PC-3 (cell line): Measurements from ENCODE around the gene KCTD1. TPM values are rescaled to one million over a fixed set of nuclear protein-coding genes. Genes with fewer than 3 reads are reported as not detected.

ENCODE experiments used
- ATAC-seq: fragments of 200-7000 bp; cut with Tn5 transposase; 2 replicates; pipeline ENCODE4 v1.9.1; 2020; ENCODE audit warnings: mild to moderate bottlenecking, moderate library complexity
- BruUV-seq: library from RNA; stranded (reverse); fragments of 400-500 nt; replicated peaks from 2 replicates; lab custom pipeline; 2021; lab: Mats Ljungman, UMichigan
- CTCF ChIA-PET: fragments of 300-600 bp; sonication (Branson Sonifier 250); formaldehyde crosslinking; loops from one replicate; lab custom pipeline; 2022; ENCODE audit warnings: antibody characterized with exemption; lab: Charles Lee
- POLR2A ChIA-PET: fragments of 300-600 bp; sonication (Branson Sonifier 250); formaldehyde crosslinking; loops from one replicate; lab custom pipeline; 2022; ENCODE audit warnings: antibody characterized with exemption; ENCODE audit not compliant: unreplicated experiment; lab: Charles Lee
- DNase-seq: peaks from one replicate; pipeline ENCODE4 v3.0.0-alpha.2; 2015
- H2AFZ ChIP-seq: fragments of 300-600 bp; sonication (generic); 2 replicates; pipeline ENCODE4 v1.6.0; 2016; ENCODE audit warnings: antibody characterized with exemption, low read length
- H3F3A ChIP-seq: fragments of 300-600 bp; sonication (generic); one replicate; pipeline ENCODE4 v1.6.0; 2017; ENCODE audit warnings: antibody characterized with exemption, low read length, control low read depth, mild to moderate bottlenecking; ENCODE audit not compliant: unreplicated experiment
- H3K27ac ChIP-seq: fragments of 300-600 bp; sonication (generic); 2 replicates; pipeline ENCODE4 v1.5.1; 2016; ENCODE audit warnings: mild to moderate bottlenecking, low read length
- H3K27me3 ChIP-seq: fragments of 300-600 bp; sonication (generic); 2 replicates; pipeline ENCODE4 v1.6.1; 2016; ENCODE audit warnings: low read length, mixed read lengths
- H3K36me3 ChIP-seq: fragments of 300-600 bp; sonication (generic); 2 replicates; pipeline ENCODE4 v1.6.1; 2016; ENCODE audit warnings: low read depth, mixed run types, low read length, mixed read lengths
- H3K4me1 ChIP-seq: fragments of 300-600 bp; sonication (generic); 2 replicates; pipeline ENCODE4 v1.5.1; 2016; ENCODE audit warnings: low read length; ENCODE audit not compliant: insufficient read depth
- H3K4me2 ChIP-seq: fragments of 300-600 bp; sonication (generic); 2 replicates; pipeline ENCODE4 v1.6.0; 2016; ENCODE audit warnings: low read length
- H3K4me3 ChIP-seq: fragments of 300-600 bp; sonication (generic); 2 replicates; pipeline ENCODE4 v1.5.1; 2016; ENCODE audit warnings: mild to moderate bottlenecking, low read length, mixed read lengths
- H3K79me2 ChIP-seq: fragments of 300-600 bp; sonication (generic); 2 replicates; pipeline ENCODE4 v1.6.1; 2017; ENCODE audit warnings: low read length, mixed read lengths
- H3K9ac ChIP-seq: fragments of 300-600 bp; sonication (generic); 2 replicates; pipeline ENCODE4 v1.6.0; 2016; ENCODE audit warnings: mild to moderate bottlenecking, low read length
- H3K9me2 ChIP-seq: fragments of 300-600 bp; sonication (generic); replicated peaks from 2 replicates; pipeline ENCODE4 v1.6.1; 2016; ENCODE audit warnings: mixed run types, low read length, mixed read lengths
- H3K9me3 ChIP-seq: fragments of 300-600 bp; sonication (generic); 2 replicates; pipeline ENCODE4 v1.6.1; 2016; ENCODE audit warnings: low read length, mixed read lengths
- H4K20me1 ChIP-seq: fragments of 300-600 bp; sonication (generic); 2 replicates; pipeline ENCODE4 v1.6.1; 2016; ENCODE audit warnings: low read length, mixed read lengths
- CTCF ChIP-seq: fragments of 300-600 bp; sonication (generic); conservative IDR thresholded peaks from 2 replicates; pipeline ENCODE4 v1.5.1; 2017; ENCODE audit warnings: antibody characterized with exemption, low read depth, mild to moderate bottlenecking, low read length
- EZH2 ChIP-seq: fragments of 300-600 bp; sonication (generic); IDR thresholded peaks from one replicate; pipeline ENCODE4 v1.6.1; 2017; ENCODE audit warnings: antibody characterized with exemption, mild to moderate bottlenecking, low read length; ENCODE audit not compliant: unreplicated experiment
- EZH2phosphoT487 ChIP-seq: fragments of 300-600 bp; sonication (generic); IDR thresholded peaks from 2 replicates; pipeline ENCODE4 v1.6.1; 2018; ENCODE audit warnings: mild to moderate bottlenecking, antibody characterized with exemption, low read length, borderline replicate concordance
- intact Hi-C: fragments of 100-400 bp; cut with micrococcal nuclease; formaldehyde crosslinking; loops from 2 replicates; pipeline ENCODE4 v1.9.0; 2023
- total RNA-seq: library from RNA; depleted of rRNA; stranded (reverse); fragments of >200 nt; gene quantifications from 2 replicates; pipeline ENCODE4 v1.2.3, GENCODE V29; 2014

KCTD1 gene
- total RNA-seq, 1 experiment from 2014 or later, result 15.8 TPM

- TF ChIP-seq EZH2phosphoT487, result no peak
- no peak for TF ChIP-seq CTCF
- TF ChIP-seq EZH2, result no peak
- no TSS peak for BruUV-seq
- Histone ChIP-seq H3K9ac (no peak overlapping the region), H4K20me1 (no peaks in the 10 kb centered on the region), H3K4me1 (peaks cover 37% of the 10 kb centered on the region), H3K9me3 (no peaks in the 10 kb centered on the region), H3F3A (no peaks in the 10 kb centered on the region), H3K4me3 (no peak overlapping the region), H3K27ac (peak overlapping the region; percentile 56), H3K27me3 (no peaks in the 10 kb centered on the region), H3K36me3 (no peaks in the 10 kb centered on the region), H2AFZ (no peak overlapping the region), H3K9me2 (no peaks in the 10 kb centered on the region), H3K79me2 (peaks cover 12% of the 10 kb centered on the region), H3K4me2 (peak overlapping the region; percentile 38)
- intact Hi-C loops, result no loop called here
- POLR2A ChIA-PET, result no interaction called here
- ATAC-seq (peak; percentile 79), DNase-seq (peak; percentile 81)
- CTCF ChIA-PET, result interaction anchor here (0.5 kb wide), 1 partner anchor 260 kb away, joined by 3 read pairs; no protein-coding TSS in a partner anchor
These were observed 60.9 kb downstream of the KCTD1 start for GRCh38 chr18:26487437-26487836.

- Histone ChIP-seq H3K9ac (no peak overlapping the region), H3F3A (peaks cover 5% of the 10 kb centered on the region), H3K9me2 (no peaks in the 10 kb centered on the region), H4K20me1 (no peaks in the 10 kb centered on the region), H3K36me3 (no peaks in the 10 kb centered on the region), H3K4me1 (peaks cover 73% of the 10 kb centered on the region), H3K27ac (no peak overlapping the region; the same call in 1 of the 2 replicates), H3K27me3 (no peaks in the 10 kb centered on the region), H2AFZ (no peak overlapping the region), H3K4me3 (no peak overlapping the region), H3K79me2 (peaks cover 22% of the 10 kb centered on the region), H3K4me2 (no peak overlapping the region), H3K9me3 (no peaks in the 10 kb centered on the region)
- ChIA-PET CTCF (no interaction called here), POLR2A (no interaction called here)
- ATAC-seq (no peak), DNase-seq (no peak)
- BruUV-seq, result no TSS peak
- intact Hi-C loops, result loop anchor here (5.0 kb wide), 1 partner anchor 176 kb away; no protein-coding TSS in a partner anchor
- no peak for TF ChIP-seq EZH2
- no peak for TF ChIP-seq EZH2phosphoT487
- no peak for TF ChIP-seq CTCF
These were observed 64.7 kb downstream of the KCTD1 start for GRCh38 chr18:26483633-26484032.

GRCh38 chr18:26482569-26482968 lies 65.8 kb downstream of the KCTD1 start:
- peaks cover 77% of the 10 kb centered on the region for H3K4me1 ChIP-seq
- DNase-seq (peak; percentile 61), ATAC-seq (peak; percentile 7; the same call in 1 of the 2 replicates)
- peaks cover 22% of the 10 kb centered on the region for H3K79me2 ChIP-seq
- no TSS peak for BruUV-seq
- H3K4me2 ChIP-seq, result peak overlapping the region; percentile 85; the same call in 1 of the 2 replicates
- no peaks in the 10 kb centered on the region for H4K20me1 ChIP-seq
- intact Hi-C loops, result loop anchor here (5.0 kb wide), 1 partner anchor 175 kb away; no protein-coding TSS in a partner anchor
- ChIA-PET POLR2A (no interaction called here), CTCF (no interaction called here)
- no peak overlapping the region for H3K9ac ChIP-seq
- peaks cover 5% of the 10 kb centered on the region for H3F3A ChIP-seq
- peak overlapping the region; percentile 97 for H3K27ac ChIP-seq
- no peaks in the 10 kb centered on the region for H3K27me3 ChIP-seq
- TF ChIP-seq EZH2phosphoT487 (no peak), CTCF (no peak), EZH2 (no peak)
- H3K36me3 ChIP-seq, result no peaks in the 10 kb centered on the region
- H2AFZ ChIP-seq, result no peak overlapping the region
- no peak overlapping the region for H3K4me3 ChIP-seq
- no peaks in the 10 kb centered on the region for H3K9me3 ChIP-seq
- H3K9me2 ChIP-seq, result no peaks in the 10 kb centered on the region
